Kidney (tissue), 14 donors: Measurements from ENCODE around the gene PARD6A. TPM values are rescaled to one million over a fixed set of nuclear protein-coding genes. Genes with fewer than 3 reads are reported as not detected.
A peak's percentile ranks its signal among the peaks of the same experiment; 100 is the strongest.

Source experiments
- DNase-seq, 5 donors: peaks; one replicate each; pipeline ENCODE4 v3.0.0-alpha.2; 2013 to 2020
- FAIRE-seq: peaks from 2 replicates; lab custom pipeline; 2012; peaks lifted over from hg19 to GRCh38; lab: Jason Lieb, UNC
- H3K27ac ChIP-seq, 2 donors: one replicate each; pipeline ENCODE4 v1.7.0; 2013; ENCODE audit warnings: low read depth in 2 of 2, low read length in 2 of 2, inconsistent platforms in 1 of 2
- H3K27me3 ChIP-seq: one replicate; pipeline ENCODE4 v1.7.1; 2013; ENCODE audit warnings: low read length, inconsistent platforms; ENCODE audit not compliant: control insufficient read depth, insufficient read depth
- H3K36me3 ChIP-seq, 3 donors: one replicate each; pipeline versions ENCODE4 v1.7.0 to v1.7.1; 2013; ENCODE audit warnings: low read length in 3 of 3, control low read depth in 1 of 3, inconsistent platforms in 1 of 3; ENCODE audit not compliant: insufficient read depth in 3 of 3, control insufficient read depth in 2 of 3
- H3K4me1 ChIP-seq, 3 donors: one replicate each; pipeline versions ENCODE4 v1.7.0 to v1.7.1; 2013; ENCODE audit warnings: low read length in 3 of 3, inconsistent platforms in 1 of 3, low read depth in 1 of 3; ENCODE audit not compliant: control insufficient read depth in 2 of 3, insufficient read depth in 2 of 3
- H3K4me3 ChIP-seq, 3 donors: one replicate each; pipeline versions ENCODE4 v1.7.0 to v1.8.1; 2013; ENCODE audit warnings: low read length in 3 of 3, control low read depth in 1 of 3, inconsistent platforms in 1 of 3
- H3K9ac ChIP-seq, 3 donors: one replicate each; pipeline versions ENCODE4 v1.7.0 to v1.7.1; 2013; ENCODE audit warnings: low read length in 3 of 3, control low read depth in 1 of 3, inconsistent platforms in 1 of 3
- H3K9me3 ChIP-seq, 3 donors: one replicate each; pipeline versions ENCODE4 v1.7.0 to v1.7.1; 2013; ENCODE audit warnings: low read length in 3 of 3, control low read depth in 1 of 3, inconsistent platforms in 1 of 3; ENCODE audit not compliant: control insufficient read depth in 2 of 3, insufficient read depth in 1 of 3
- intact Hi-C: fragments of 100-400 bp; cut with DNase I; formaldehyde crosslinking; loops from one replicate; pipeline ENCODE4 v1.11.1; 2022
- polyA plus RNA-seq: library from polyadenylated mRNA; stranded (reverse); fragments of 350-450 nt; fragmentation: Illumina TruSeq; extraction: RNeasy Lipid Tissue Mini Kit (QIAGEN cat#74804); gene quantifications from one replicate; pipeline ENCODE4 v1.2.3, GENCODE V29; 2014; ENCODE audit warnings: low read depth, low replicate concordance; ENCODE audit not compliant: insufficient read depth
- total RNA-seq: library from RNA; stranded (reverse); fragmentation: NEBNext Ultra II Directional; extraction: Animal tissue kit (Norgen Biotek cat#: 25700); gene quantifications from one replicate; pipeline ENCODE4 v1.2.1, GENCODE V29; 2021
- TF ChIP-seq, protein P1 (sequence below): IDR thresholded peaks from 3 replicates; pipeline ENCODE4 v1.5.1; 2012; ENCODE audit warnings: mild to moderate bottlenecking, moderate library complexity, borderline replicate concordance; ENCODE audit not compliant: insufficient read depth; ENCODE audit errors: extremely low read depth
- donor health status: control.
- donor health status: control.
- donor health status: control.
- donor health status: control.
- donor health status: control.
- donor health status: DM: yes; HTN: yes; CAD: no.
- donor health status: Normal renal cell carcinoma (clear cell type).

Gene PARD6A
- total and polyA plus RNA-seq, 2 donors from 2014 or later, result 6.1 to 17.1 TPM

DNA sequence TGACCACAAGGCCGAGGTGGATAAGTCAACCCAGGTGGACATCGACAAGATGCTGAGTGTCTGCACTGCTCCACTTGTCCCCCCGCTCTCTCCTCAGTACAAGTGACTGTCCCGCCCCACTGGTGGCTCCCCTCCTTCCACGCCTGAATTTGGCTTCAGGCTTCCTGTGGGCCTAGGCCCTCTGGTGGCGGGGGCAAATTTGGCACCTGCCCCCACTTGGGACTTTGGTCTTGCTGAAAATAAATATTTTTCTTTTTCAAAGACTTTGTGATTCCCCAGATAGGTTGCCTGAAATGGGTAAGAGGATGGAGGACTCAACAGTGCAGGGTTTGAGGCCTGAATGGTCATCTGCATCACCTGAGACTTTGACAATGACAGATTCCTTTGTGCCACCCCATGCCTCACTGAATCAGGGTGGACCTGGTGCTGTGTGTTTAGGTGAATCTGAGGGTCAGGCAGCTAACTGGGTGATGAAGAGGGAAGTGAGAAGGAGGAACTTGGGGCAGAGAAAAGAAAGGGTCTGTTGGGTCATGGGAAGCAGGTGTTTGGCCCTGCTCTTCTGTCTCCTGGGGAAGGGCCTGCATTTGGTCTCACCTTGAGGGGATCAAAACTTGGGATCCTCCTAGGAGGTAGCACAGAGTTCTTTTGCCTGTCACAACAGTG lies 7.9 kb downstream of the PARD6A start:
- no peak overlapping the region for H3K27ac ChIP-seq

DNA sequence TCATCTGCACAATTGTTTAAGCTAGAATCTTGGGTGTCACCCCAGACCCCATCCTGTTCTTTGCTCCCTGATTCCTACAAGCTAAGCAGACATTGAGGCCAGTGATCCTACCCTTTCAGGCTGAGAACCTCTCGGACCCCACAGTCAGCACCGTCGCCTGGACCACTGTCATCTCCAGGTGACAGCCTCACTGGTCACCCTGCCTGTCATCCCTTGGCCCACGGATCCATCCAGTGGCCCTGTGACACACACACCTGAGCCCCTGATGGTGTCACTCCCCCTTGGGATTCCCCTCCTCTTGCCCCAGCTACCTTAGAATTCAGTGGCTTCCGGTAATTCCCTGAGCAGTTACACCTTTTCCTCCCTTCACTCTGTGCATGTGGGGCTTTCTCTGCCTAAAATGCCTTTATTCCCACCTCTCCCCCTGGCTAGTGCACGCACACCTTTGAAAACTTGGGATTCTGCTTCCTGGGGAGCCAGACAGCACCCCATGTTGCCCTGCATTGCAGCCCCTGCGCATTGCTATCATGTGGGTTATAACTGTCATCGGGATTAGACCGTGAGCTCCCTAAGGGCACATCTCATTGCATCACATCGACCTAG lies 8.8 kb downstream of the PARD6A start:
- no peaks in the 10 kb centered on the region for H3K9me3 ChIP-seq
- no peak overlapping the region for H3K27ac ChIP-seq
- no peak overlapping the region for H3K4me3 ChIP-seq
- TF ChIP-seq, protein P1, sequence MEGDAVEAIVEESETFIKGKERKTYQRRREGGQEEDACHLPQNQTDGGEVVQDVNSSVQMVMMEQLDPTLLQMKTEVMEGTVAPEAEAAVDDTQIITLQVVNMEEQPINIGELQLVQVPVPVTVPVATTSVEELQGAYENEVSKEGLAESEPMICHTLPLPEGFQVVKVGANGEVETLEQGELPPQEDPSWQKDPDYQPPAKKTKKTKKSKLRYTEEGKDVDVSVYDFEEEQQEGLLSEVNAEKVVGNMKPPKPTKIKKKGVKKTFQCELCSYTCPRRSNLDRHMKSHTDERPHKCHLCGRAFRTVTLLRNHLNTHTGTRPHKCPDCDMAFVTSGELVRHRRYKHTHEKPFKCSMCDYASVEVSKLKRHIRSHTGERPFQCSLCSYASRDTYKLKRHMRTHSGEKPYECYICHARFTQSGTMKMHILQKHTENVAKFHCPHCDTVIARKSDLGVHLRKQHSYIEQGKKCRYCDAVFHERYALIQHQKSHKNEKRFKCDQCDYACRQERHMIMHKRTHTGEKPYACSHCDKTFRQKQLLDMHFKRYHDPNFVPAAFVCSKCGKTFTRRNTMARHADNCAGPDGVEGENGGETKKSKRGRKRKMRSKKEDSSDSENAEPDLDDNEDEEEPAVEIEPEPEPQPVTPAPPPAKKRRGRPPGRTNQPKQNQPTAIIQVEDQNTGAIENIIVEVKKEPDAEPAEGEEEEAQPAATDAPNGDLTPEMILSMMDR, result no peak
- no peak for FAIRE-seq
- peak overlapping the region in 1 of 3 donors; percentile 16 for H3K9ac ChIP-seq
- peak in 1 of 5 donors; percentile 67 for DNase-seq
- H3K27me3 ChIP-seq, result no peaks in the 10 kb centered on the region
- intact Hi-C loops, result loop anchor here (10.0 kb wide), 1 partner anchor 255 kb away; no protein-coding TSS in a partner anchor
- peaks cover 0 to 35% (median 27%) of the 10 kb centered on the region in 3 donors for H3K4me1 ChIP-seq
- H3K36me3 ChIP-seq, result no peaks in the 10 kb centered on the region

More for the DNA sequence above, 7.9 kb downstream of the PARD6A start:
- H3K4me1 ChIP-seq, result peaks cover 0 to 31% (median 20%) of the 10 kb centered on the region in 3 donors
- no peak overlapping the region for H3K4me3 ChIP-seq
- H3K9ac ChIP-seq, result no peak overlapping the region
- no peaks in the 10 kb centered on the region for H3K36me3 ChIP-seq
- intact Hi-C loops, result no loop called here
- H3K9me3 ChIP-seq, result no peaks in the 10 kb centered on the region
- FAIRE-seq, result no peak
- no peak for DNase-seq
- TF ChIP-seq, protein P1, result no peak
- H3K27me3 ChIP-seq, result no peaks in the 10 kb centered on the region

DNA sequence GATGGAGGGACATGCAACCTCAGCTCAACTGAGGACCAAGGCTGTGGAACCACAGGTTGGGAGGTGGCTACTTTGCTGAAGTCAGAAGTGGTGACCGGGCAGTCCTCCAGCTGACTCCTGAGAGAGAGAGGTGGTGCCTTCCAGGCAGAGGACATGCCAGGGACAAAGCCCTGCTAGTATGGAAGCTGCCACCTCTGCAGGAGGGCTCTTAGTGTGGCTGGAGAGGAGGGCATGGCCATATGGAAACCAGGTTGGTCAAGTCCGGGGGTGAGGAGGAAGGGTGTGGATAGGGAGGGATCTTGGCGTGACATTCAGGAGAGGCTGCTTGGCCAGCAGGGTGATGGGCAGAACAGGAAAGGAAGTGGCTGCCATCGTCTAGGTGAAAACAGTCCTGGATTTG lies 11.5 kb downstream of the PARD6A start:
- intact Hi-C loops, result loop anchor here (10.0 kb wide), 1 partner anchor 252 kb away; no protein-coding TSS in a partner anchor
- no peaks in the 10 kb centered on the region for H3K36me3 ChIP-seq
- DNase-seq (no peak), FAIRE-seq (no peak)
- H3K9ac ChIP-seq, result no peak overlapping the region
- no peaks in the 10 kb centered on the region for H3K27me3 ChIP-seq
- peaks cover 0 to 29% (median 25%) of the 10 kb centered on the region in 3 donors for H3K4me1 ChIP-seq
- no peaks in the 10 kb centered on the region for H3K9me3 ChIP-seq
- H3K27ac ChIP-seq, result peak overlapping the region; percentile 37 to 85
- H3K4me3 ChIP-seq, result no peak overlapping the region
- TF ChIP-seq, protein P1, result no peak
